ENCODE data around the gene DRICH1.

GRCh38 chr22:23678133-23678532, 46.0 kb upstream of the DRICH1 start:
- no peak for TF ChIP-seq POLR2A (IDR thresholded peaks at IDR 0.05; ENCODE audit: low read depth, low read length)
- no peak for TF ChIP-seq PAX5 (IDR thresholded peaks at IDR 0.05; ENCODE audit: insufficient read depth, low read length, severe bottlenecking)
- no peak for TF ChIP-seq SPI1 (IDR thresholded peaks at IDR 0.05; ENCODE audit: low read depth, low read length)
